B cell (primary cell): ENCODE measurements around the gene HLX. TPM values are rescaled to one million over a fixed set of nuclear protein-coding genes. Genes with fewer than 3 reads are reported as not detected.

Source experiments
- ATAC-seq: fragments of 200-7000 bp; cut with Tn5 transposase; one replicate; pipeline ENCODE4 v1.10.0; 2021; ENCODE audit warnings: low read depth, mild to moderate bottlenecking, moderate number of reproducible peaks, moderate library complexity
- CTCF ChIA-PET: fragments of 350-600 bp; sonication (Branson Sonifier 250); formaldehyde crosslinking; loops from one replicate; lab custom pipeline; 2021; ENCODE audit warnings: antibody characterized with exemption, inconsistent platforms; lab: Charles Lee
- POLR2A ChIA-PET: fragments of 350-600 bp; sonication (Branson Sonifier 250); formaldehyde crosslinking; loops from one replicate; lab custom pipeline; 2021; ENCODE audit warnings: antibody characterized with exemption; lab: Charles Lee
- DNase-seq: peaks from one replicate; pipeline ENCODE4 v3.0.0; 2013
- H2AFZ ChIP-seq: 2 replicates; pipeline ENCODE4 v1.6.1; 2012; ENCODE audit warnings: mild to moderate bottlenecking, low read depth, low read length; ENCODE audit not compliant: insufficient read depth, poor library complexity, severe bottlenecking
- H3K27ac ChIP-seq, 2 donors: 1 replicate in 1 of 2; 2 replicates in 1 of 2; pipeline ENCODE4 v1.5.1; 2012 to 2013; ENCODE audit warnings: low read length in 2 of 2, mild to moderate bottlenecking in 2 of 2, moderate library complexity in 1 of 2
- H3K27me3 ChIP-seq, 4 experiments: fragments of 200-600 bp in 1 of 4; sonication (generic) in 1 of 4; replicated peaks in 1 of 4; 1 replicate in 2 of 4; 2 replicates in 2 of 4; pipeline versions ENCODE4 v1.6.1 to v1.7.0; 2013 to 2016; ENCODE audit warnings: low read length in 3 of 4, mild to moderate bottlenecking in 2 of 4, mixed read lengths in 1 of 4, moderate library complexity in 1 of 4; ENCODE audit not compliant: insufficient read depth in 4 of 4, control insufficient read depth in 3 of 4; ENCODE audit errors: control extremely low read depth in 1 of 4
- H3K36me3 ChIP-seq, 2 experiments: replicated peaks in 1 of 2; 1 replicate in 1 of 2; 2 replicates in 1 of 2; pipeline versions ENCODE4 v1.6.1 to v1.7.1; 2013; ENCODE audit warnings: low read length in 1 of 2; ENCODE audit not compliant: insufficient read depth in 2 of 2, control insufficient read depth in 1 of 2; ENCODE audit errors: control extremely low read depth in 1 of 2, extremely low read depth in 1 of 2
- H3K4me1 ChIP-seq, 2 donors: fragments of 200-600 bp in 1 of 2; sonication (generic) in 1 of 2; 1 replicate in 1 of 2; 2 replicates in 1 of 2; pipeline versions ENCODE4 v1.5.1 to v1.6.1; 2013 to 2017; ENCODE audit warnings: low read length in 2 of 2; ENCODE audit not compliant: control insufficient read depth in 2 of 2, insufficient read depth in 2 of 2
- H3K4me2 ChIP-seq: replicated peaks from 2 replicates; pipeline ENCODE3; 2012; ENCODE audit warnings: mild to moderate bottlenecking, low read depth, low read length; ENCODE audit not compliant: poor library complexity, severe bottlenecking
- H3K4me3 ChIP-seq, 5 experiments: fragments of 200-600 bp in 1 of 5; sonication (generic) in 1 of 5; 1 replicate in 3 of 5; 2 replicates in 2 of 5; pipeline versions ENCODE4 v1.5.1 to v1.7.0; 2011 to 2016; ENCODE audit warnings: low read length in 4 of 5, mild to moderate bottlenecking in 4 of 5, low read depth in 2 of 5, control low read depth in 1 of 5, moderate library complexity in 1 of 5; ENCODE audit not compliant: insufficient read depth in 1 of 5; ENCODE audit errors: control extremely low read depth in 1 of 5, extremely low read depth in 1 of 5
- H3K79me2 ChIP-seq: fragments of 200-600 bp; sonication (generic); one replicate; pipeline ENCODE4 v1.6.0; 2016; ENCODE audit warnings: low read length; ENCODE audit not compliant: control insufficient read depth, insufficient read depth
- H3K9ac ChIP-seq: fragments of 200-600 bp; sonication (generic); 2 replicates; pipeline ENCODE4 v1.6.1; 2017; ENCODE audit warnings: mild to moderate bottlenecking, low read length, moderate library complexity
- H3K9me3 ChIP-seq, 3 donors: one replicate each; pipeline versions ENCODE4 v1.6.1 to v1.7.1; 2013; ENCODE audit warnings: low read length in 2 of 3; ENCODE audit not compliant: control insufficient read depth in 2 of 3, insufficient read depth in 1 of 3; ENCODE audit errors: control extremely low read depth in 1 of 3
- H4K20me1 ChIP-seq: 2 replicates; pipeline ENCODE4 v1.6.0; 2012; ENCODE audit warnings: mild to moderate bottlenecking, low read length; ENCODE audit not compliant: insufficient read depth, control insufficient read depth, poor library complexity, severe bottlenecking
- H3K27ac Mint-ChIP-seq: one replicate; pipeline ENCODE4 v1.8.0; 2021; ENCODE audit warnings: mixed read lengths
- H3K27me3 Mint-ChIP-seq: one replicate; pipeline ENCODE4 v1.8.0; 2021; ENCODE audit warnings: mixed read lengths
- H3K4me1 Mint-ChIP-seq: one replicate; pipeline ENCODE4 v1.8.0; 2021; ENCODE audit warnings: mixed read lengths
- H3K4me3 Mint-ChIP-seq: one replicate; pipeline ENCODE4 v1.8.0; 2021; ENCODE audit warnings: mixed read lengths
- H3K9me3 Mint-ChIP-seq: one replicate; pipeline ENCODE4 v1.8.0; 2022; ENCODE audit warnings: mixed read lengths; ENCODE audit not compliant: insufficient read depth
- EZH2 ChIP-seq: IDR thresholded peaks from 2 replicates; pipeline ENCODE4 v1.6.1; 2012; ENCODE audit warnings: borderline replicate concordance, low read depth, mild to moderate bottlenecking, moderate library complexity, low read length; ENCODE audit not compliant: insufficient read depth, poor library complexity, severe bottlenecking
- WGBS: methylation state at CpG from one replicate; pipeline ENCODE4 v1.1.5; 2013; ENCODE audit warnings: missing lambda C conversion rate; ENCODE audit not compliant: insufficient coverage; 5-methylcytosine and 5-hydroxymethylcytosine counted together
- intact Hi-C: fragments of 100-400 bp; cut with micrococcal nuclease; formaldehyde crosslinking; loops from one replicate; pipeline ENCODE4 v1.10.0; 2022
- polyA plus RNA-seq: library from polyadenylated mRNA; depleted of rRNA; stranded (reverse); fragments of >200 nt; gene quantifications from 2 replicates; pipeline ENCODE4 v1.2.3, GENCODE V29; 2012
- total RNA-seq, 2 donors: library from RNA; stranded (reverse); fragments of 120-200 nt in 1 of 2; gene quantifications; 1 replicate in 1 of 2; 2 replicates in 1 of 2; pipeline versions ENCODE4 v1.2.3 to v1.2.4, GENCODE V29; 2013 to 2022
- TF ChIP-seq, protein P1 (sequence below): fragments of 200-600 bp; IDR thresholded peaks from one replicate; pipeline ENCODE4 v1.8.0; 2022; ENCODE audit warnings: antibody characterized with exemption, mild to moderate bottlenecking

The HLX gene
- total and polyA plus RNA-seq, 2 donors (not counting 1 experiment from before 2014, with no cell fraction given) = 3.4 to 9.1 TPM

DNA sequence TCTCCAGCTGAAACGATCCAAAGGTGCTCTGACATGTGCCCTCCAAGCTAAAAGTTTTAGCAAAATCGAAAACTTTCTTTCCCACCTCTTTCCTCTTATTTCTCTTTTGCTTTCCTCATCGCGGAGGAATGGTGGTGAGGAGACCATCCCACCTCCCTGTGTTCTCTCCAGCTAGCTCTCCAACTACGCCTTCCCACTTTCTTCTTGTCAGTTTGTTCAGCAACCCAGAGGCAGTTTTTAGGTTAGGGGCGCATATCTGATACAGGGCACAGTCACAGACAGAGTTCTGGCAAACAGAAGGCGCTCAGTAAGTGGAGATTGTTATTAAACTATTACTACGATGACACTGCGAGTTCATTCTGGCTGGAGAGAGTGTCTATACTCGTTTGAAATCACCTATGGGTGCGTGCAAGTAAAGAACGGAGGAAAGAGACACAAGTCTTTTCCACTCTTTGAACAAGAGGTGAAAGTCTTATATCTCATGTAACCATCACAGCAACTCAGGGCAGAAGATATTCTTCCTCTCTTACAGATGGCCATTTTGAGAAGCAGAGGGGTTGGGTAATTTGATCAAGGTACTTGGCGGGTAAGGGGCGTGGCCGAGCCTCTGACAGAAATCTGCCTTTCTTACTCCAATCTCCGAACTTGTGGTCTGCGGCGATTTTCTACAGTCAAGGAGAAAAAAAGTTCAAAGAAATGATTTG lies 13.9 kb downstream of the HLX start:
- Histone ChIP-seq H3K27me3 (peaks cover 0 to 67% (median 54%) of the 10 kb centered on the region in 4 experiments), H3K4me1 (peaks cover 43 to 46% of the 10 kb centered on the region in 2 donors), H4K20me1 (no peaks in the 10 kb centered on the region), H3K9me3 (peaks cover 0 to 41% (median 0%) of the 10 kb centered on the region in 3 donors), H3K9ac (peak overlapping the region; percentile 55), H3K4me3 (peak overlapping the region in 3 of 5 experiments; percentile 37 to 56 (median 50)), H3K27ac (no peak overlapping the region), H2AFZ (no peak overlapping the region), H3K79me2 (no peaks in the 10 kb centered on the region), H3K4me2 (peak overlapping the region; percentile 79), H3K36me3 (no peaks in the 10 kb centered on the region)
- intact Hi-C loops = no loop called here
- peaks cover 67% of the 10 kb centered on the region for H3K27me3 Mint-ChIP-seq
- TF ChIP-seq EZH2 = no peak
- TF ChIP-seq, protein P1, sequence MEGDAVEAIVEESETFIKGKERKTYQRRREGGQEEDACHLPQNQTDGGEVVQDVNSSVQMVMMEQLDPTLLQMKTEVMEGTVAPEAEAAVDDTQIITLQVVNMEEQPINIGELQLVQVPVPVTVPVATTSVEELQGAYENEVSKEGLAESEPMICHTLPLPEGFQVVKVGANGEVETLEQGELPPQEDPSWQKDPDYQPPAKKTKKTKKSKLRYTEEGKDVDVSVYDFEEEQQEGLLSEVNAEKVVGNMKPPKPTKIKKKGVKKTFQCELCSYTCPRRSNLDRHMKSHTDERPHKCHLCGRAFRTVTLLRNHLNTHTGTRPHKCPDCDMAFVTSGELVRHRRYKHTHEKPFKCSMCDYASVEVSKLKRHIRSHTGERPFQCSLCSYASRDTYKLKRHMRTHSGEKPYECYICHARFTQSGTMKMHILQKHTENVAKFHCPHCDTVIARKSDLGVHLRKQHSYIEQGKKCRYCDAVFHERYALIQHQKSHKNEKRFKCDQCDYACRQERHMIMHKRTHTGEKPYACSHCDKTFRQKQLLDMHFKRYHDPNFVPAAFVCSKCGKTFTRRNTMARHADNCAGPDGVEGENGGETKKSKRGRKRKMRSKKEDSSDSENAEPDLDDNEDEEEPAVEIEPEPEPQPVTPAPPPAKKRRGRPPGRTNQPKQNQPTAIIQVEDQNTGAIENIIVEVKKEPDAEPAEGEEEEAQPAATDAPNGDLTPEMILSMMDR = no peak
- H3K4me3 Mint-ChIP-seq = peak overlapping the region; percentile 86
- no peak overlapping the region for H3K27ac Mint-ChIP-seq
- H3K4me1 Mint-ChIP-seq = peaks cover 38% of the 10 kb centered on the region
- H3K9me3 Mint-ChIP-seq = no peaks in the 10 kb centered on the region
- 26% methylated on average over 6 of the region's 18 CpGs for WGBS
- CTCF ChIA-PET = interaction anchor here (1.2 to 1.3 kb wide), 3 partner anchors 15 to 310 kb away, joined by 3 to 4 read pairs (median 3); no protein-coding TSS in a partner anchor
- POLR2A ChIA-PET = no interaction called here
- ATAC-seq = no peak
- peak; percentile 47 for DNase-seq

- H2AFZ ChIP-seq = peak overlapping the region; percentile 71
- no peak for DNase-seq
- peak overlapping the region; percentile 55 for H3K9ac ChIP-seq
- no peaks in the 10 kb centered on the region for H3K36me3 ChIP-seq
- peak overlapping the region; percentile 37 to 68 (median 50) for H3K4me3 ChIP-seq
- peak overlapping the region; percentile 79 for H3K4me2 ChIP-seq
- peaks cover 62% of the 10 kb centered on the region for H3K27me3 Mint-ChIP-seq
- 12% methylated on average over 10 of the region's 11 CpGs for WGBS
- no peaks in the 10 kb centered on the region for H3K79me2 ChIP-seq
- H3K4me3 Mint-ChIP-seq = peak overlapping the region; percentile 86
- H3K27ac ChIP-seq = no peak overlapping the region
- CTCF ChIA-PET = no interaction called here
- POLR2A ChIA-PET = interaction anchor here (2.1 kb wide), 1 partner anchor 15 kb away, joined by 6 read pairs; the partner anchor contains the start of gene HLX
- peak; percentile 31 for ATAC-seq
- H3K4me1 Mint-ChIP-seq = peaks cover 36% of the 10 kb centered on the region
- peaks cover 0 to 41% (median 0%) of the 10 kb centered on the region in 3 donors for H3K9me3 ChIP-seq
- TF ChIP-seq EZH2 = no peak
- TF ChIP-seq, protein P1 = no peak
- H3K27ac Mint-ChIP-seq = no peak overlapping the region
- H4K20me1 ChIP-seq = no peaks in the 10 kb centered on the region
- no peaks in the 10 kb centered on the region for H3K9me3 Mint-ChIP-seq
- intact Hi-C loops = no loop called here
- H3K4me1 ChIP-seq = peaks cover 41% of the 10 kb centered on the region in 2 donors
- H3K27me3 ChIP-seq = peaks cover 0 to 62% (median 51%) of the 10 kb centered on the region in 4 experiments
These were observed 14.4 kb downstream of the HLX start for GRCh38 chr1:220893701-220894024.
